HepG2 (cell line): ENCODE data around the gene MAFF. TPM values are rescaled to one million over a fixed set of nuclear protein-coding genes. Genes with fewer than 3 reads are reported as not detected.

ENCODE experiments used
- ADNP ChIP-seq: sonication (generic); formaldehyde crosslinking; IDR thresholded peaks from 2 replicates; pipeline ENCODE4 v1.4.0; 2020; ENCODE audit warnings: missing genetic modification reagents
- JDP2 ChIP-seq: sonication (generic); formaldehyde crosslinking; IDR thresholded peaks from 2 replicates; pipeline ENCODE4 v1.8.1; 2022; ENCODE audit warnings: missing genetic modification reagents, borderline replicate concordance
- NR2F1 ChIP-seq, 2 experiments: fragments of 450-650 bp in 1 of 2; formaldehyde crosslinking in 1 of 2; IDR thresholded peaks; 2 replicates each; pipeline versions ENCODE4 v1.5.0 to v1.6.1; 2016 to 2020; ENCODE audit warnings: mild to moderate bottlenecking in 1 of 2, missing compliant biosample characterization in 1 of 2, missing genetic modification reagents in 1 of 2, moderate library complexity in 1 of 2
- SKI ChIP-seq: fragments of 450-650 bp; IDR thresholded peaks from one replicate; pipeline ENCODE4 v1.6.1; 2018; ENCODE audit warnings: mild to moderate bottlenecking; ENCODE audit not compliant: partially characterized antibody
- YEATS4 ChIP-seq: sonication (generic); formaldehyde crosslinking; IDR thresholded peaks from 2 replicates; pipeline ENCODE4 v1.4.0; 2020; ENCODE audit warnings: missing genetic modification reagents, borderline replicate concordance
- ZNF333 ChIP-seq: sonication (generic); formaldehyde crosslinking; IDR thresholded peaks from 2 replicates; pipeline ENCODE4 v1.4.0; 2020; ENCODE audit warnings: mild to moderate bottlenecking, missing genetic modification reagents, borderline replicate concordance
- polyA plus RNA-seq, 8 experiments: library from polyadenylated mRNA; depleted of rRNA in 3 of 8; stranded (reverse) in 7 of 8; unstranded in 1 of 8; fragments of >200 nt; fragmentation: Illumina TruSeq in 4 of 8; extraction: Trizol in 4 of 8; gene quantifications; 2 replicates each; pipeline versions ENCODE4 v1.2.1 to v1.2.3, GENCODE V29; 2011 to 2016; ENCODE audit warnings: low read depth in 4 of 8, missing spikeins in 1 of 8, mixed read lengths in 1 of 8; ENCODE audit not compliant: insufficient read depth in 1 of 8
- total RNA-seq, 5 experiments: library from RNA; depleted of rRNA; stranded (reverse); fragments of >200 nt; fragmentation: Illumina TruSeq; extraction: Trizol; gene quantifications; 2 replicates each; pipeline ENCODE4 v1.2.3, GENCODE V29; 2016; ENCODE audit warnings: low read depth in 1 of 5
- TF ChIP-seq, protein P1 (sequence below): sonication (generic); formaldehyde crosslinking; conservative IDR thresholded peaks from 2 replicates; pipeline ENCODE4 v1.8.0; 2022; ENCODE audit warnings: mild to moderate bottlenecking, moderate library complexity, missing genetic modification reagents
- TF ChIP-seq, protein P2 (sequence below): sonication (generic); formaldehyde crosslinking; IDR thresholded peaks from 2 replicates; pipeline ENCODE4 v1.4.0; 2020; ENCODE audit warnings: low read depth, mild to moderate bottlenecking, missing genetic modification reagents
- TF ChIP-seq, protein P3 (sequence below): sonication (generic); formaldehyde crosslinking; IDR thresholded peaks from 2 replicates; pipeline ENCODE4 v1.4.0; 2020; ENCODE audit warnings: missing genetic modification reagents, low read depth, mild to moderate bottlenecking, borderline replicate concordance
- TF ChIP-seq, protein P4 (sequence below): sonication (generic); formaldehyde crosslinking; IDR thresholded peaks from one replicate; pipeline ENCODE4 v1.5.1; 2020; ENCODE audit warnings: mild to moderate bottlenecking, missing genetic modification reagents; ENCODE audit errors: not compliant biosample characterization
- TF ChIP-seq, protein P5 (sequence below): sonication (generic); formaldehyde crosslinking; IDR thresholded peaks from 2 replicates; pipeline ENCODE4 v1.4.0; 2020; ENCODE audit warnings: missing genetic modification reagents
- TF ChIP-seq, protein P6 (sequence below): sonication (generic); formaldehyde crosslinking; IDR thresholded peaks from 2 replicates; pipeline ENCODE4 v1.4.0; 2020; ENCODE audit warnings: mild to moderate bottlenecking, missing genetic modification reagents

Gene MAFF
- total and polyA plus RNA-seq, 2 of the 13 experiments (the other 11 are each of a cell fraction or from before 2014, with no cell fraction given), result 5.4 to 14.3 TPM

DNA sequence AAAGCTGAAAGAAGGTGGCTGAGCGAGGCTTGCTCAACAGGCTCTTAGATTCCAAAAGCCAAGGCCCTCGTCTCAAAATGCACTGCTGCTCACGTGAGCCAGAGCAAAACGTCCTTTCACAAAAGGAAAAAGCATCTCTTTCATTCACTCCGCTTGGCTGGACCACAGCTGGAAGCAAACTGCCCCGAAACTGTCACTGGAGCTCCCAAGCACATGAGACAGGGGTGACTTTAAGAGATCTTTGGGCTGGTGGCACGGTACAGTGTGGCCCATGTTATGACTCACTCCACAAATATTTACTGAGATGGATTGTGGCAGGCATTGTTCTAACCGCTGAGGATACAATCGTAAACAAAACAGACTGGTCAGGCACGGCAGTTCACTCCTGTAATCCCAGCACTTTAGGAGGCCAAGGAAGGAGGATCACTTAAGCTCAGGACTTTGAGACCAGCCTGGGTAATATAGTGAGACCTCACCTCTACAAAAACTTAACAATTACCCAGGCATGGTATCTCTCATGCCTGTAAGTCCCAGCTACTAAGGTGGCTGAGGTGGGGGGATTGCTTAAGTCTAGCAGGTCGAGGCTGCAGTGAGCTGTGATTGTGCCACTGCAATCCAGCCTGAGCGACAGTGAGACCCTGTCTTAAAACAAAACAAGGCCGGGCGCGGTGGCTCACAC, 23.7 kb upstream of the MAFF start (continued):
- TF ChIP-seq, protein P1, sequence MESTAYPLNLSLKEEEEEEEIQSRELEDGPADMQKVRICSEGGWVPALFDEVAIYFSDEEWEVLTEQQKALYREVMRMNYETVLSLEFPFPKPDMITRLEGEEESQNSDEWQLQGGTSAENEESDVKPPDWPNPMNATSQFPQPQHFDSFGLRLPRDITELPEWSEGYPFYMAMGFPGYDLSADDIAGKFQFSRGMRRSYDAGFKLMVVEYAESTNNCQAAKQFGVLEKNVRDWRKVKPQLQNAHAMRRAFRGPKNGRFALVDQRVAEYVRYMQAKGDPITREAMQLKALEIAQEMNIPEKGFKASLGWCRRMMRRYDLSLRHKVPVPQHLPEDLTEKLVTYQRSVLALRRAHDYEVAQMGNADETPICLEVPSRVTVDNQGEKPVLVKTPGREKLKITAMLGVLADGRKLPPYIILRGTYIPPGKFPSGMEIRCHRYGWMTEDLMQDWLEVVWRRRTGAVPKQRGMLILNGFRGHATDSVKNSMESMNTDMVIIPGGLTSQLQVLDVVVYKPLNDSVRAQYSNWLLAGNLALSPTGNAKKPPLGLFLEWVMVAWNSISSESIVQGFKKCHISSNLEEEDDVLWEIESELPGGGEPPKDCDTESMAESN (CRISPR knock-in tag), result peak; percentile 64; the same call in 1 of the 2 replicates
- TF ChIP-seq ZNF333 (0 out of 2 replicates have a peak, but pooled peaks have one; percentile 38), YEATS4 (CRISPR knock-in tag) (peak; percentile 54; the same call in 1 of the 2 replicates), JDP2 (CRISPR knock-in tag) (no peak), NR2F1 (CRISPR knock-in tag; IDR thresholded peaks at IDR 0.05) (0 out of 4 replicates have a peak, but pooled peaks of 1 of the 2 experiments have one; percentile 22), SKI (peak; percentile 22), ADNP (CRISPR knock-in tag) (peak; percentile 79; the same call in 1 of the 2 replicates)
- TF ChIP-seq, protein P2, sequence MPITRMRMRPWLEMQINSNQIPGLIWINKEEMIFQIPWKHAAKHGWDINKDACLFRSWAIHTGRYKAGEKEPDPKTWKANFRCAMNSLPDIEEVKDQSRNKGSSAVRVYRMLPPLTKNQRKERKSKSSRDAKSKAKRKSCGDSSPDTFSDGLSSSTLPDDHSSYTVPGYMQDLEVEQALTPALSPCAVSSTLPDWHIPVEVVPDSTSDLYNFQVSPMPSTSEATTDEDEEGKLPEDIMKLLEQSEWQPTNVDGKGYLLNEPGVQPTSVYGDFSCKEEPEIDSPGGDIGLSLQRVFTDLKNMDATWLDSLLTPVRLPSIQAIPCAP (CRISPR knock-in tag), result no peak
- TF ChIP-seq, protein P3, sequence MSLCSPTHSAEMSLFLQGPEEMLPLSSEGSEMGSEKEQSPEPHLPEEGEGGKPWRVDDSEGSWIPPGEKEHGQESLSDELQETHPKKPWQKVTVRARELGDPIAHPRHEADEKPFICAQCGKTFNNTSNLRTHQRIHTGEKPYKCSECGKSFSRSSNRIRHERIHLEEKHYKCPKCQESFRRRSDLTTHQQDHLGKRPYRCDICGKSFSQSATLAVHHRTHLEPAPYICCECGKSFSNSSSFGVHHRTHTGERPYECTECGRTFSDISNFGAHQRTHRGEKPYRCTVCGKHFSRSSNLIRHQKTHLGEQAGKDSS (CRISPR knock-in tag), result no peak
- TF ChIP-seq, protein P4, sequence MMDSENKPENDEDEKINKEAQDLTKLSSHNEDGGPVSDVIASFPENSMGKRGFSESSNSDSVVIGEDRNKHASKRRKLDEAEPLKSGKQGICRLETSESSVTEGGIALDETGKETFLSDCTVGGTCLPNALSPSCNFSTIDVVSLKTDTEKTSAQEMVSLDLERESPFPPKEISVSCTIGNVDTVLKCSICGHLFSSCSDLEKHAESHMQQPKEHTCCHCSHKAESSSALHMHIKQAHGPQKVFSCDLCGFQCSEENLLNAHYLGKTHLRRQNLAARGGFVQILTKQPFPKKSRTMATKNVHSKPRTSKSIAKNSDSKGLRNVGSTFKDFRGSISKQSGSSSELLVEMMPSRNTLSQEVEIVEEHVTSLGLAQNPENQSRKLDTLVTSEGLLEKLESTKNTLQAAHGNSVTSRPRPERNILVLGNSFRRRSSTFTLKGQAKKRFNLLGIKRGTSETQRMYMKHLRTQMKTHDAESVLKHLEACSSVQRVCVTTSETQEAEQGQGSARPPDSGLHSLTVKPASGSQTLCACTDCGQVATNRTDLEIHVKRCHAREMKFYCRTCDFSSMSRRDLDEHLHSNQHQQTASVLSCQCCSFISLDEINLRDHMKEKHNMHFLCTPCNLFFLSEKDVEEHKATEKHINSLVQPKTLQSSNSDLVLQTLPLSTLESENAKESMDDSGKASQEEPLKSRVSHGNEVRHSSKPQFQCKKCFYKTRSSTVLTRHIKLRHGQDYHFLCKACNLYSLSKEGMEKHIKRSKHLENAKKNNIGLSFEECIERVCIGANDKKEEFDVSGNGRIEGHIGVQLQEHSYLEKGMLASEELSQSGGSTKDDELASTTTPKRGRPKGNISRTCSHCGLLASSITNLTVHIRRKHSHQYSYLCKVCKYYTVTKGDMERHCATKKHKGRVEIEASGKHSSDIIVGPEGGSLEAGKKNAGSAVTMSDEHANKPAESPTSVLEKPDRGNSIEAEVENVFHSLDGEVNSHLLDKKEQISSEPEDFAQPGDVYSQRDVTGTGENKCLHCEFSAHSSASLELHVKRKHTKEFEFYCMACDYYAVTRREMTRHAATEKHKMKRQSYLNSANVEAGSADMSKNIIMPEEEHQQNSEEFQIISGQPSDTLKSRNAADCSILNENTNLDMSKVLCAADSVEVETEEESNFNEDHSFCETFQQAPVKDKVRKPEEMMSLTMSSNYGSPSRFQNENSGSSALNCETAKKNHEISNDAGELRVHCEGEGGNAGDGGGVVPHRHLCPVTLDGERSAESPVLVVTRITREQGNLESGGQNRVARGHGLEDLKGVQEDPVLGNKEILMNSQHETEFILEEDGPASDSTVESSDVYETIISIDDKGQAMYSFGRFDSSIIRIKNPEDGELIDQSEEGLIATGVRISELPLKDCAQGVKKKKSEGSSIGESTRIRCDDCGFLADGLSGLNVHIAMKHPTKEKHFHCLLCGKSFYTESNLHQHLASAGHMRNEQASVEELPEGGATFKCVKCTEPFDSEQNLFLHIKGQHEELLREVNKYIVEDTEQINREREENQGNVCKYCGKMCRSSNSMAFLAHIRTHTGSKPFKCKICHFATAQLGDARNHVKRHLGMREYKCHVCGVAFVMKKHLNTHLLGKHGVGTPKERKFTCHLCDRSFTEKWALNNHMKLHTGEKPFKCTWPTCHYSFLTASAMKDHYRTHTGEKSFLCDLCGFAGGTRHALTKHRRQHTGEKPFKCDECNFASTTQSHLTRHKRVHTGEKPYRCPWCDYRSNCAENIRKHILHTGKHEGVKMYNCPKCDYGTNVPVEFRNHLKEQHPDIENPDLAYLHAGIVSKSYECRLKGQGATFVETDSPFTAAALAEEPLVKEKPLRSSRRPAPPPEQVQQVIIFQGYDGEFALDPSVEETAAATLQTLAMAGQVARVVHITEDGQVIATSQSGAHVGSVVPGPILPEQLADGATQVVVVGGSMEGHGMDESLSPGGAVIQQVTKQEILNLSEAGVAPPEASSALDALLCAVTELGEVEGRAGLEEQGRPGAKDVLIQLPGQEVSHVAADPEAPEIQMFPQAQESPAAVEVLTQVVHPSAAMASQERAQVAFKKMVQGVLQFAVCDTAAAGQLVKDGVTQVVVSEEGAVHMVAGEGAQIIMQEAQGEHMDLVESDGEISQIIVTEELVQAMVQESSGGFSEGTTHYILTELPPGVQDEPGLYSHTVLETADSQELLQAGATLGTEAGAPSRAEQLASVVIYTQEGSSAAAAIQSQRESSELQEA (CRISPR knock-in tag), result no peak
- TF ChIP-seq, protein P5, sequence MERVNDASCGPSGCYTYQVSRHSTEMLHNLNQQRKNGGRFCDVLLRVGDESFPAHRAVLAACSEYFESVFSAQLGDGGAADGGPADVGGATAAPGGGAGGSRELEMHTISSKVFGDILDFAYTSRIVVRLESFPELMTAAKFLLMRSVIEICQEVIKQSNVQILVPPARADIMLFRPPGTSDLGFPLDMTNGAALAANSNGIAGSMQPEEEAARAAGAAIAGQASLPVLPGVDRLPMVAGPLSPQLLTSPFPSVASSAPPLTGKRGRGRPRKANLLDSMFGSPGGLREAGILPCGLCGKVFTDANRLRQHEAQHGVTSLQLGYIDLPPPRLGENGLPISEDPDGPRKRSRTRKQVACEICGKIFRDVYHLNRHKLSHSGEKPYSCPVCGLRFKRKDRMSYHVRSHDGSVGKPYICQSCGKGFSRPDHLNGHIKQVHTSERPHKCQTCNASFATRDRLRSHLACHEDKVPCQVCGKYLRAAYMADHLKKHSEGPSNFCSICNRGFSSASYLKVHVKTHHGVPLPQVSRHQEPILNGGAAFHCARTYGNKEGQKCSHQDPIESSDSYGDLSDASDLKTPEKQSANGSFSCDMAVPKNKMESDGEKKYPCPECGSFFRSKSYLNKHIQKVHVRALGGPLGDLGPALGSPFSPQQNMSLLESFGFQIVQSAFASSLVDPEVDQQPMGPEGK (CRISPR knock-in tag), result no peak; the same call in 1 of the 2 replicates
- TF ChIP-seq, protein P6, sequence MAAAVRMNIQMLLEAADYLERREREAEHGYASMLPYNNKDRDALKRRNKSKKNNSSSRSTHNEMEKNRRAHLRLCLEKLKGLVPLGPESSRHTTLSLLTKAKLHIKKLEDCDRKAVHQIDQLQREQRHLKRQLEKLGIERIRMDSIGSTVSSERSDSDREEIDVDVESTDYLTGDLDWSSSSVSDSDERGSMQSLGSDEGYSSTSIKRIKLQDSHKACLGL (CRISPR knock-in tag), result 0 out of 2 replicates have a peak, but pooled peaks have one; percentile 37
